Aorta (tissue), 5 donors: Measurements from ENCODE around the gene GM2A. TPM values are rescaled to one million over a fixed set of nuclear protein-coding genes. Genes with fewer than 3 reads are reported as not detected.
A peak's percentile ranks its signal among the peaks of the same experiment; 100 is the strongest.

Source experiments
- ATAC-seq: fragments of 200-7000 bp; cut with Tn5 transposase; one replicate; pipeline ENCODE4 v1.9.1; 2022; ENCODE audit warnings: moderate library complexity; ENCODE audit not compliant: low FRiP score
- DNase-seq, 2 donors: peaks; one replicate each; pipeline ENCODE4 v3.0.0-alpha.2; 2020
- H3K27ac ChIP-seq, 2 donors: one replicate each; pipeline ENCODE4 v1.5.1; 2013; ENCODE audit warnings: low read length in 2 of 2, mild to moderate bottlenecking in 2 of 2, moderate library complexity in 2 of 2, control low read depth in 1 of 2, inconsistent platforms in 1 of 2, low read depth in 1 of 2
- H3K27me3 ChIP-seq, 2 donors: one replicate each; pipeline ENCODE4 v1.6.1; 2013; ENCODE audit warnings: control low read depth in 1 of 2, low read length in 1 of 2, mild to moderate bottlenecking in 1 of 2, moderate library complexity in 1 of 2; ENCODE audit not compliant: insufficient read depth in 2 of 2, control insufficient read depth in 1 of 2
- H3K36me3 ChIP-seq, 2 donors: one replicate each; pipeline ENCODE4 v1.6.1; 2013; ENCODE audit warnings: control low read depth in 1 of 2, low read length in 1 of 2, mild to moderate bottlenecking in 1 of 2; ENCODE audit not compliant: insufficient read depth in 2 of 2, control insufficient read depth in 1 of 2
- H3K4me1 ChIP-seq, 2 donors: one replicate each; pipeline ENCODE4 v1.6.1; 2013; ENCODE audit warnings: low read length in 2 of 2, control low read depth in 1 of 2, mild to moderate bottlenecking in 1 of 2, moderate library complexity in 1 of 2; ENCODE audit not compliant: insufficient read depth in 2 of 2, control insufficient read depth in 1 of 2
- H3K4me3 ChIP-seq, 2 donors: one replicate each; pipeline ENCODE4 v1.5.1; 2013; ENCODE audit warnings: low read length in 2 of 2, control low read depth in 1 of 2, mild to moderate bottlenecking in 1 of 2
- H3K9me3 ChIP-seq: one replicate; pipeline ENCODE4 v1.6.1; 2013; ENCODE audit warnings: mild to moderate bottlenecking, low read length; ENCODE audit not compliant: control insufficient read depth
- WGBS, 2 donors: extraction: QIAGEN DNeasy Blood & Tissue Kit; methylation state at CpG; one replicate each; pipeline ENCODE4 v1.1.7; 2013; 5-methylcytosine and 5-hydroxymethylcytosine counted together
- intact Hi-C, 2 donors: fragments of 100-400 bp; cut with DNase I; formaldehyde crosslinking; loops; one replicate each; pipeline versions ENCODE4 v1.14.2 to v1.15.0; 2022
- polyA plus RNA-seq, 2 donors: library from polyadenylated mRNA; stranded (reverse); fragments of 200-250 nt; gene quantifications; one replicate each; pipeline ENCODE4 v1.2.3, GENCODE V29; 2013
- total RNA-seq, 2 donors: library from RNA; stranded (reverse); fragmentation: NEBNext Ultra II Directional; extraction: Animal tissue kit (Norgen Biotek cat#: 25700); gene quantifications; one replicate each; pipeline ENCODE4 v1.2.1, GENCODE V29; 2021
- donor health status: healthy with polysubstance abuse.
- donor health status: Bipolar disorder and iron deficiency.
- donor health status: DM: no; HTN: no; CAD: no.
- donor health status: DM: no; HTN: no; CAD: no.
- donor health status: DM: yes; HTN: yes; CAD: no.

GM2A gene
- total and polyA plus RNA-seq, 4 donors: 13.7 to 32.7 (median 21.1) TPM

DNA sequence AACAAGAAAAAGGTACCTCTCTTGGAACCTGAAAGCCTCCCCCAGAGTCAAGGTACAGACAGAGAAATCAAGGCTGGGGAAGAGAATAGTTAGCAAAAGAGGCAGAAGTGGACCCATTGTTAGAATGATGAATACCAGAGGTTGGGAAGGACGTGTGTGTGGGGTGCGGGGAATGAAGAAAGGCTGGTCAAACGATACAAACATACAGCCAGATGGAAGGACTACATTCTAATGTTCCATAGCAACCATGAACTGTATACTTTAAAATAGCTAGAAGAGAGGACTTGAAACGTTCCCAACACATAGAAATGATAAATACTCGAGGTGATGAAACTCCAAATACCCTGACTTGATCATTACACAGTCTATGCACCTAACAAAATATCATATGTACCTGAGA lies 36.2 kb upstream of the GM2A start:
- no peaks in the 10 kb centered on the region for H3K27me3 ChIP-seq
- no peaks in the 10 kb centered on the region for H3K36me3 ChIP-seq
- ATAC-seq (no peak), DNase-seq (no peak)
- no peak overlapping the region for H3K27ac ChIP-seq
- H3K4me1 ChIP-seq: peaks cover 0 to 2% of the 10 kb centered on the region in 2 donors
- 75 to 82% methylated on average over 5 of the region's 5 CpGs for WGBS, 2 donors
- H3K4me3 ChIP-seq: no peak overlapping the region
- intact Hi-C loops: no loop called here
- no peaks in the 10 kb centered on the region for H3K9me3 ChIP-seq

DNA sequence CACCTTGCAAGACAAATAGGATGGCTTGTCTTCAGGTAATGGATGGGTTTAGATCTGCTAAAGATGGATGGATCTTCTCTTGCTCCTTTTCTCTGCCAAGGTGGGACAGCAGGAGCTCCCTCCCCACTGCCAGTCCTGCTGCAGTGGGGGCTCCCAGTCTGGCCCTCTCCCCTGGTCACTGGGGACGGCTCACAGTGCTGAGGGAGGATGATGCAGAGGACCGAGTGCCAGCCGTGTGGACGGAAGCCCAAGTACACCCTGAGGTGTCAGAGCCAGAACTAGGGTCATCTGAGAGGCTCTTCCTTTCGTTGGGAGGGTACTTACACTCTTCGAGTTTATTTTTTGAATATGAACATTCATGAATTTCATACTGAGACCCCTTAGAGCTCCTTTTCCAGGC lies 34.8 kb upstream of the GM2A start:
- no peak overlapping the region for H3K27ac ChIP-seq
- H3K9me3 ChIP-seq: no peaks in the 10 kb centered on the region
- H3K27me3 ChIP-seq: no peaks in the 10 kb centered on the region
- 76 to 87% methylated on average over 6 of the region's 6 CpGs for WGBS, 2 donors
- peaks cover 0 to 2% of the 10 kb centered on the region in 2 donors for H3K4me1 ChIP-seq
- no peak overlapping the region for H3K4me3 ChIP-seq
- ATAC-seq (no peak), DNase-seq (peak in 1 of 2 donors; percentile 68)
- intact Hi-C loops: no loop called here
- no peaks in the 10 kb centered on the region for H3K36me3 ChIP-seq

DNA sequence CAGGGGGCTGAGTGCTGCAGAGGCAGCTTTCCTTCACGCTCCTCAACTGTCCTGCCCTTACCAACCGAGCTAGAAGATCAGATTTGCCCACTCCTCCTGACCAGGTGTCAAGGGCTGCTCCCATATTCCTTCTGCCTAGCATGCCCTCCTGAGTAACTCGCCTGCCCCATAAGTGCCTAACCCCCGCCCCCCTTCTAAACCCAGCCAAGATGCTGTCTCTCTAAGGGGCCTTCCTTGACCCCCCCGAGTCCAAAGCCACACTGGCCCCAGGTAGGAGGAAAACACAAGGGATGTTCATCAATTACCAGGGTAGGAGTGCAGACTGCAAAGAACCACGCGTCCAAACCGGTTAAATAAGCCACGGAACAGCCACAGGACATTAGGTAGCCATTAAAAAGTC lies 33.8 kb upstream of the GM2A start:
- WGBS, 2 donors: 94 to 95% methylated on average over 9 of the region's 9 CpGs
- peak in 1 of 2 donors; percentile 9 for DNase-seq
- intact Hi-C loops: no loop called here

DNA sequence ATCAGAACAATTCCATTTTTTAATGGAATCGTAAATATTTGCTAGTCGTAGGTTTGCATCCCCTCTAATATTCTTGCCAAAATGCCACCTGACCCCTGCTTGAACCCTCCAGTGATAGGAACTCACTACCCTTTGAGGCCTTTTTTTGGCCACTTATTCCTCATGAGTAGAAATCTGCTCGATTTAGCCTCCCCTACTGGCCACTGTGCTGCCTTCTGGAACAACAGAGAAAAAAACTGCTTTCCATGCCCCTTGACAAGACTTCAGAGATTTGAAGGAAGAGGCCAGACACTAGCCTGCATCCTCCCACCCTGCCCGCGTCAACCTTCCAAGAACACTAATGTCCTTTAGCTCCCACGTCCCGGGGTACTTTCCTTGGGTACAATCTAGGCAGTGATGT lies 33.2 kb upstream of the GM2A start:
- peak in 1 of 2 donors; percentile 24 for DNase-seq
- intact Hi-C loops: no loop called here
- Histone ChIP-seq H3K27ac (no peak overlapping the region), H3K4me3 (no peak overlapping the region), H3K9me3 (no peaks in the 10 kb centered on the region), H3K36me3 (no peaks in the 10 kb centered on the region), H3K27me3 (no peaks in the 10 kb centered on the region), H3K4me1 (peaks cover 0 to 2% of the 10 kb centered on the region in 2 donors)
- WGBS, 2 donors: 84 to 85% methylated on average over 7 of the region's 7 CpGs
- no peak for ATAC-seq

More for the DNA sequence above, 33.8 kb upstream of the GM2A start:
- H3K27ac ChIP-seq: no peak overlapping the region
- no peaks in the 10 kb centered on the region for H3K27me3 ChIP-seq
- H3K4me3 ChIP-seq: no peak overlapping the region
- no peaks in the 10 kb centered on the region for H3K36me3 ChIP-seq
- H3K9me3 ChIP-seq: no peaks in the 10 kb centered on the region
- H3K4me1 ChIP-seq: peaks cover 0 to 2% of the 10 kb centered on the region in 2 donors
- ATAC-seq: no peak

DNA sequence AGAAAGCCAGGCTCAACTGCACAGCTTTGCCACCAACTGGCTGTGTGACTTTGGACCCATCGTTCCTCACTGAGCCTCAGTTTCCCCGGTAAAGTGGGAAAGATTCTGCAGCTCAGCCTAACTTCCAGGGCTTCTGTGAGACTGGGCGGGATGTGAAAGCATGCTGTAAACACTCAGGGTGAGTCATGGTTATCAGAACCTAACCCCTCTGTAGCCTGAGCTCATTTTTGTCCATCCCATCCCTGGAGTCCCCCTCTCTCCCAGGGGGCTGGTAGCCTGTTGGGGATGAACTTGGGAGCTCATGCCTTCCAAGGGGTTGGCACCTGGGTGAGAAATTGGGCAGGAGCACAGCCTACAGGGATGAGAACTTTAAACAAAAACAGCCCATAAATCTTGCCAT lies 31.4 kb upstream of the GM2A start:
- H3K4me3 ChIP-seq: no peak overlapping the region
- H3K27ac ChIP-seq: no peak overlapping the region
- H3K27me3 ChIP-seq: no peaks in the 10 kb centered on the region
- no peaks in the 10 kb centered on the region for H3K9me3 ChIP-seq
- H3K36me3 ChIP-seq: no peaks in the 10 kb centered on the region
- peak; percentile 55 for ATAC-seq
- H3K4me1 ChIP-seq: peaks cover 0 to 2% of the 10 kb centered on the region in 2 donors
- no peak for DNase-seq
- 71 to 76% methylated on average over 3 of the region's 3 CpGs for WGBS, 2 donors
- intact Hi-C loops: no loop called here

DNA sequence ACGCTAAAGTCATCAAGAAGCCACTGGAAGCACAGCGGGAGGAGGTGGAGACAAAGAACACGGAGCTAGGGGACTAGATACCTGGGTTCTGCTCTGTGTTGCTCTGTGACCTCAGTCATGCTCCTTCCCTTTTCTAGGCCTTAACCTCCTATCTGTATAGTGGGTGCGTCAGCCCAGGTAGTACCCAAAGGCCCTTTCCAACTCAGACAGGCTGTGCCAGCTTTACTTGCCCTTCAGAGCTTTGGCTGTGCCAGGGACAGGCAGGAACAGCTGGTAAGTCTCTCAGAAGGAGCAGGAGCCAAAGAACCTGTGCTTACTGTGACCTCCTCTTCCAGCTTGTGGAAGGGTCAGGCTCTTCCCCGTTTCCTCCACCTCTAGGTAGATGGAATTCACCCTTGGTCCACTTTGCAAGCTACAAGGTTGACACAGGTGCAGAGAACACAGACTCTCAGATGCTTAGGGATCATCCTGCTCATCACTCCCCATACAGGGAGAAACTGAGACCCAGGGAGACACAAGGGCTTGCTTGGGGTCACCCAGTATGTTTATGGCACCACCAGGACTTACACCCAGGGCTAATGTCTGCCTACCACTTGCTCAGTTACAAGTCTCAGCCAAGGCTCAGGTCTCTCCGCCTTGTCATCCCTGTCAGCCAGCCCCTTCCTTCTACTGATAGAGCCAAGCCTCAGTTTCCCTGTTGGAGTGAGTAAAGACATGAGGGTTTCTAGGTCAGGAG lies 30.8 kb upstream of the GM2A start:
- H3K9me3 ChIP-seq: no peaks in the 10 kb centered on the region
- no peak overlapping the region for H3K27ac ChIP-seq
- WGBS, 2 donors: 85 to 87% methylated on average over 6 of the region's 6 CpGs
- DNase-seq: no peak
- no peak for ATAC-seq
- peaks cover 0 to 2% of the 10 kb centered on the region in 2 donors for H3K4me1 ChIP-seq
- no peaks in the 10 kb centered on the region for H3K36me3 ChIP-seq
- H3K4me3 ChIP-seq: no peak overlapping the region
- H3K27me3 ChIP-seq: no peaks in the 10 kb centered on the region
- intact Hi-C loops: no loop called here

DNA sequence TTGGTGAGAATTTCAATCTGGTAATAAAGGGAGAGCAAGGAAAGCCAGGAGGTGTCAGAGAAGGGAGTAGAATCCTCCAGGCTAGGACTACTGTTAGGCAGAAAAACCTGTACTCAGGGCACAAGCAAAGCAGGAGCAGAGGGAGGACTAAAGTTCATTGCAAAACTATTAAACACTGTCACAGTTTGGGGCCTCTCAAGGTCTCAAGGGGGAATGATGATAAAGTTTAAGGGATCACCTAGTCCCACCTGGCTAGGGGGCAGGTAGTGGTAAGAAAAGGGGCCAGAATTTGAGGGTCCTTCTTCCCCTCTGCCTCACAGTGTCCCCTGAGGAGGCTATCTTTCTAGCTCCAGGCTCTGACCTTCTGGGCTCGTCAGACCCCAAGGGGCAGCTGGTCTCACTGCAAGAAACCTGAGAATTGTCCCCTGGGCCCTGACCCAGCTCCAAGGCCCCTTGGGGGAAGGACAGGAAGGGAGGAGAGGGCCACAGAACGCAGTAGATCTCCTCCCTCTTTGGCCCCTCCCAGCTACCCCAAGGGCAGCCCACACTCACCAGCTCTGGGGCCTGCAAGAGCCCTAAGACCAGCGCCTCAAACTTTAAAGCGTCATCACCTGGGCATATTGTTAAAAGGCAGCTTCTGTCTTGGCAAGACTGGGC lies 30.1 kb upstream of the GM2A start:
- Histone ChIP-seq H3K36me3 (no peaks in the 10 kb centered on the region), H3K4me3 (peak overlapping the region; percentile 88 to 93), H3K27me3 (no peaks in the 10 kb centered on the region), H3K4me1 (peaks cover 0 to 2% of the 10 kb centered on the region in 2 donors), H3K27ac (peak overlapping the region in 1 of 2 donors; percentile 10), H3K9me3 (no peaks in the 10 kb centered on the region)
- WGBS, 2 donors: 39 to 51% methylated on average over 4 of the region's 4 CpGs
- ATAC-seq: peak; percentile 61
- intact Hi-C loops: no loop called here
- peak in 1 of 2 donors; percentile 72 for DNase-seq

DNA sequence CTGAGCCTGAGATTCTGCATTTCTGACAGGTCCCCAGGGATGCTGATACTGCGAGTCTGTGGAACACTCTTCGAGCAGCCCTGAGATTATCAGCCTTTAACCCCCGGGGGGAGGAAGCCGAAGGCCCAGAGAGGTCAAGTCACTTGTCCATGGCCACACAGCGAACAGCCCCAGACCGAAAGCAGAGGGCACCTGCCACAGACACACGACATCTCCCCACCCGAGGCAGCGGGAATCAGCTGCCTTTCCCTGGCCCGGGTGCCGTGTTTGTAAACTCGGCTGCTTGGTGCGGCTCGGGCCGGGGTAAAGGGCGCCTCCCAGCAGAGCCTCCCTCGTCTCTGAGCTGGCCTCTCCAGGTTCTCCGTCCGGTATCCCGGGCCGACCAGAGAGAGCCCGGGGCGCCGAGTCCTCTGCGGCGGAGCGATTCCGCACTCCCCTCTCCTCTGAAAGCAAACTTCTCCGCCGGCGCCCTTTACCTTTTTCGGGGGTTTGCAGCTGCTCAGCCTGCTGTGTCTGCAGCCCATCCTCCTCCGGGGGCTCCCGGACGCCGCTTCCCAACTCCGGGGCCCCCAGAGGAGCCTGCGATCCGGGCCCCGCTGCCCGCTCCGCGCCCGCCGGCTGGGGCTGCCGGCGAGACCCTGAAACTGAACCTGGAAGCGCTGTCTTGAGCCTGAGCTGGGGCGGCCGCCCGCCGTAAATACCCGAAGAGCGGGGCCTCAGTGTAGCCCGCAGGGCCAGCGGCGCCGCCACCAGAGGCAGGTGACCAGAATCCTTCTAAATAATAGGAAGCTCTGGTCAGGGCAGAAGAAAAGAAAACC lies 29.3 kb upstream of the GM2A start, which contains the start of gene CCDC69:
Gene CCDC69 (minus strand): TSS at position 646 of the 818 bp plus-strand sequence. CDS start 122 bp downstream, at position 524.
- Histone ChIP-seq H3K27ac (peak within 1 kb of the TSS in 1 of 2 donors; percentile 10), H3K36me3 (no peaks in the 10 kb centered on the region), H3K9me3 (no peaks in the 10 kb centered on the region), H3K4me1 (peaks cover 0 to 2% of the 10 kb centered on the region in 2 donors), H3K4me3 (peak within 1 kb of the TSS; percentile 88 to 93), H3K27me3 (no peaks in the 10 kb centered on the region)
- DNase-seq (peak; percentile 88 to 92), ATAC-seq (peak; percentile 91)
- 1 to 2% methylated on average over 54 to 58 of the region's 58 CpGs for WGBS, 2 donors
- intact Hi-C loops: no loop called here
